ENCODE data around the gene ASB6.

DNA sequence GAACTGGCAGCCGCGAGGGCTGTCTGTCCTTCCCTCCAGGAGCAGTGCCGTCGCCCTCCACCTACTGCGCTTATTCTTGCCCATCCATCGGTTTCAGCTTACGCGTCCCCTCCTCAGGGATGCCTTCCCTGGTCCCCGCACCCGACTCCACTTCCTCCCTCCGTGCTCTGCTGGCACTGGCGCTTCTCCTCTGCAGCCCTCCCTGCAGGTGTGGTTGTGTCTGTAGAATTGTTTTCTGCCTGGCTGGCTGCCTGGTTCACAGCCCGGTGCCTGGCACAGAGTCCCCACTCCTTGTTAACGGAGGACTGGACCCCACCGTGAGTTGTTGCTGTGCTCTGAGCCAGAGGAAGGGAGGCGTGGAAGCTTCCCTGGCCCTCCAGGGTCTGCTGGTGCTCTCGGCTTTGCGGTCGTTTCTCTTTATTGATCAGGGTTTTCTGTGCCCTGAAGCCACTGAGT is 10.2 kb downstream of the ASB6 start:
- TF ChIP-seq, protein P1, sequence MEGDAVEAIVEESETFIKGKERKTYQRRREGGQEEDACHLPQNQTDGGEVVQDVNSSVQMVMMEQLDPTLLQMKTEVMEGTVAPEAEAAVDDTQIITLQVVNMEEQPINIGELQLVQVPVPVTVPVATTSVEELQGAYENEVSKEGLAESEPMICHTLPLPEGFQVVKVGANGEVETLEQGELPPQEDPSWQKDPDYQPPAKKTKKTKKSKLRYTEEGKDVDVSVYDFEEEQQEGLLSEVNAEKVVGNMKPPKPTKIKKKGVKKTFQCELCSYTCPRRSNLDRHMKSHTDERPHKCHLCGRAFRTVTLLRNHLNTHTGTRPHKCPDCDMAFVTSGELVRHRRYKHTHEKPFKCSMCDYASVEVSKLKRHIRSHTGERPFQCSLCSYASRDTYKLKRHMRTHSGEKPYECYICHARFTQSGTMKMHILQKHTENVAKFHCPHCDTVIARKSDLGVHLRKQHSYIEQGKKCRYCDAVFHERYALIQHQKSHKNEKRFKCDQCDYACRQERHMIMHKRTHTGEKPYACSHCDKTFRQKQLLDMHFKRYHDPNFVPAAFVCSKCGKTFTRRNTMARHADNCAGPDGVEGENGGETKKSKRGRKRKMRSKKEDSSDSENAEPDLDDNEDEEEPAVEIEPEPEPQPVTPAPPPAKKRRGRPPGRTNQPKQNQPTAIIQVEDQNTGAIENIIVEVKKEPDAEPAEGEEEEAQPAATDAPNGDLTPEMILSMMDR (IDR thresholded peaks at IDR 0.05) = no peak
- TF ChIP-seq, protein P2, sequence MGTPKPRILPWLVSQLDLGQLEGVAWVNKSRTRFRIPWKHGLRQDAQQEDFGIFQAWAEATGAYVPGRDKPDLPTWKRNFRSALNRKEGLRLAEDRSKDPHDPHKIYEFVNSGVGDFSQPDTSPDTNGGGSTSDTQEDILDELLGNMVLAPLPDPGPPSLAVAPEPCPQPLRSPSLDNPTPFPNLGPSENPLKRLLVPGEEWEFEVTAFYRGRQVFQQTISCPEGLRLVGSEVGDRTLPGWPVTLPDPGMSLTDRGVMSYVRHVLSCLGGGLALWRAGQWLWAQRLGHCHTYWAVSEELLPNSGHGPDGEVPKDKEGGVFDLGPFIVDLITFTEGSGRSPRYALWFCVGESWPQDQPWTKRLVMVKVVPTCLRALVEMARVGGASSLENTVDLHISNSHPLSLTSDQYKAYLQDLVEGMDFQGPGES (IDR thresholded peaks at IDR 0.05; ENCODE audit: low read depth, low read length) = no peak
- TF ChIP-seq EZH2phosphoT487 (IDR thresholded peaks at IDR 0.05; ENCODE audit: borderline replicate concordance, low read depth) (no peak), SMC3 (IDR thresholded peaks at IDR 0.05; ENCODE audit: low read depth, low read length) (no peak), GABPA (IDR thresholded peaks at IDR 0.05; ENCODE audit: low read depth) (no peak)
